ENCODE results near the gene VAV3. TPM values are rescaled to one million over a fixed set of nuclear protein-coding genes. Genes with fewer than 3 reads are reported as not detected.

Gene VAV3
- total RNA-seq, 1 donor from 2014 or later, result 0.64 TPM

- Histone ChIP-seq H3K4me3 (no peak overlapping the region), H3K27me3 (no peaks in the 10 kb centered on the region), H3K4me1 (no peaks in the 10 kb centered on the region), H3K36me3 (no peaks in the 10 kb centered on the region), H3K27ac (no peak overlapping the region), H3K9me3 (no peaks in the 10 kb centered on the region)
- intact Hi-C loops (cut with DNase I), result no loop called here
- no peak for TF ChIP-seq CTCF (IDR thresholded peaks at IDR 0.05)
- no peak for DNase-seq (ENCODE audit: low spot score in 2 of 2)
Observed at GRCh38 chr1:107979088-107979487, 14.1 kb upstream of the VAV3 start.

GRCh38 chr1:107976836-107977235 lies 11.9 kb upstream of the VAV3 start:
- intact Hi-C loops (cut with DNase I), result no loop called here
- no peak overlapping the region for H3K4me3 ChIP-seq
- no peak for DNase-seq (ENCODE audit: low spot score in 2 of 2)
- H3K27ac ChIP-seq, result no peak overlapping the region
- no peaks in the 10 kb centered on the region for H3K36me3 ChIP-seq
- TF ChIP-seq CTCF (IDR thresholded peaks at IDR 0.05), result no peak
- H3K9me3 ChIP-seq, result no peaks in the 10 kb centered on the region
- no peaks in the 10 kb centered on the region for H3K4me1 ChIP-seq
- no peaks in the 10 kb centered on the region for H3K27me3 ChIP-seq

GRCh38 chr1:107976431-107976830 lies 11.5 kb upstream of the VAV3 start:
- DNase-seq (ENCODE audit: low spot score in 2 of 2), result no peak
- Histone ChIP-seq H3K27me3 (no peaks in the 10 kb centered on the region), H3K4me1 (no peaks in the 10 kb centered on the region), H3K36me3 (no peaks in the 10 kb centered on the region), H3K9me3 (no peaks in the 10 kb centered on the region), H3K27ac (no peak overlapping the region), H3K4me3 (no peak overlapping the region)
- intact Hi-C loops (cut with DNase I), result no loop called here
- no peak for TF ChIP-seq CTCF (IDR thresholded peaks at IDR 0.05)

- Histone ChIP-seq H3K36me3 (no peaks in the 10 kb centered on the region), H3K9me3 (no peaks in the 10 kb centered on the region), H3K27me3 (no peaks in the 10 kb centered on the region), H3K4me3 (no peak overlapping the region), H3K4me1 (no peaks in the 10 kb centered on the region), H3K27ac (no peak overlapping the region)
- intact Hi-C loops (cut with DNase I), result no loop called here
- no peak for DNase-seq (ENCODE audit: low spot score in 2 of 2)
- TF ChIP-seq CTCF (IDR thresholded peaks at IDR 0.05), result no peak
Observed at GRCh38 chr1:107975851-107976250, 10.9 kb upstream of the VAV3 start.

GRCh38 chr1:107974090-107974489 lies 9.1 kb upstream of the VAV3 start:
- intact Hi-C loops (cut with DNase I), result no loop called here
- no peaks in the 10 kb centered on the region for H3K27me3 ChIP-seq
- H3K4me3 ChIP-seq, result no peak overlapping the region
- no peaks in the 10 kb centered on the region for H3K9me3 ChIP-seq
- H3K27ac ChIP-seq, result no peak overlapping the region
- TF ChIP-seq CTCF (IDR thresholded peaks at IDR 0.05), result no peak
- H3K36me3 ChIP-seq, result no peaks in the 10 kb centered on the region
- H3K4me1 ChIP-seq, result no peaks in the 10 kb centered on the region
- no peak for DNase-seq (ENCODE audit: low spot score in 2 of 2)

Data from ascending aorta (tissue), 2 donors.